Measurements from ENCODE around the gene PARP11.

PARP11 gene

DNA sequence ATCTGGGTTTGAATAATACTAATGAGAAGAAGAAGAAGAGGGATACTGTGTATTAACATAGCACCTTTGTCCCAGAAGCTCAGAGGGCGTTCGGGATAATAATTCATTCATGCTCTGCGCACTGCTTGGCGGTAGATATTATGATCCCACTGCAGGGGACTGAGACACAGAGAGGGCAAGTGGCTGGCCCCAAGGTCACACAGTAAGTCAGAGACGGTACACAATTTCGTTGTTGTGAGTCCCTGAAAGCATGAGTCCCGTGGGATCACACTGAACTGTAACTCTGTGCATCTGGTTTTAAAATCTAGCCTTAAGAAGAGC, 47.9 kb upstream of the PARP11 start:
- Histone ChIP-seq H3F3A (ENCODE audit: control insufficient read depth, insufficient read depth) (no peaks in the 10 kb centered on the region), H3K36me3 (ENCODE audit: control insufficient read depth, low read length) (no peaks in the 10 kb centered on the region), H3K27ac (ENCODE audit: low read depth, low read length) (no peak overlapping the region), H3K4me1 (ENCODE audit: control insufficient read depth, low read length) (no peaks in the 10 kb centered on the region), H4K20me1 (ENCODE audit: control insufficient read depth, insufficient read depth, low read depth, low read length) (no peaks in the 10 kb centered on the region), H3K9me3 (ENCODE audit: control insufficient read depth, insufficient read depth, low read length) (no peaks in the 10 kb centered on the region), H3K4me2 (ENCODE audit: low read length) (no peak overlapping the region), H3K79me2 (ENCODE audit: control insufficient read depth, low read length) (no peaks in the 10 kb centered on the region), H3K9me2 (replicated peaks; ENCODE audit: control insufficient read depth, low read length) (no peaks in the 10 kb centered on the region), H3K27me3 (ENCODE audit: control insufficient read depth, low read length) (peaks cover 16% of the 10 kb centered on the region), H3K4me3 (ENCODE audit: low read length) (no peak overlapping the region)
- no peak for TF ChIP-seq EZH2phosphoT487 (IDR thresholded peaks at IDR 0.05; ENCODE audit: borderline replicate concordance, low read length)
- no peak for TF ChIP-seq CTCF (IDR thresholded peaks at IDR 0.05; ENCODE audit: low read depth, low read length, poor library complexity, severe bottlenecking)

DNA sequence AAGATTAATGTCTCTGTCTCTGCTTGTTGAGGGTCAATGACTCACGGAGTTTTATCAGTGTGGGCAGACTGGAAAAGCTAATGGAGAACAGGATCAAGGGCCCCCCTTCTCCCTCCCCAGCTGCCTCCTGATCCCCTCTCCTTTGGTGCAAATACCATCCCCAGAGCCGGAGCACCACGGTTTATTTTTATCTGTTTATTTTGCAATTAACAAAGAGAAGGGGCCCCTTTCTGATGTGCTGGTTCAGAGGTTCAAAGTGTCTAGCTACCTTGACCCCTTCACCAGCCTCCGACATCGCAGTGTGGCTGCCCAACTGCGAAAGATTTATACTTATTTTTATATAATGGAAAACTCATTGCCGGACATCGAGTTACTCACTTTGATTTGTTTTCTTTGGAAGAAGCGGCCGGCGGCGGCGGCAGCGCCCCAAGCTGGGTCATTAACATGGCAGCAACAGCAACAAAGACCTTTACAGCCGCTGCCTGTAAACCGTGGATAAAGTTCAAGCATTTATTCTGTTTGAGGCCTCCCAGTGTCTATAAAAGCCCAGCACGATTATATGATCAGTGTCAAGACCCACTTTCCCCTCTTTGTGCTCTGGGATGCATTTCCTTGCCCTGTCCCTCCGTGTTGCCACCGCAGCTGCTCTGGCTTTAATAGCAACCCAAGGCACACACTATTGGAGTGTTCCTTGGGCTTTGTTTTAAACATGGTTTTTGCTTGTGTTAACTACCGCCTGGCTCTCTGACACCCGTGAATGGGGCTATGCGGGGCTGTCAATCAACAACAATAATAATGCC, 47.4 kb upstream of the PARP11 start:
- no peaks in the 10 kb centered on the region for H3K9me2 ChIP-seq (replicated peaks; ENCODE audit: control insufficient read depth, low read length)
- H3K4me3 ChIP-seq (ENCODE audit: low read length): no peak overlapping the region
- H3K4me1 ChIP-seq (ENCODE audit: control insufficient read depth, low read length): no peaks in the 10 kb centered on the region
- no peaks in the 10 kb centered on the region for H4K20me1 ChIP-seq (ENCODE audit: control insufficient read depth, insufficient read depth, low read depth, low read length)
- no peaks in the 10 kb centered on the region for H3K79me2 ChIP-seq (ENCODE audit: control insufficient read depth, low read length)
- no peak overlapping the region for H3K27ac ChIP-seq (ENCODE audit: low read depth, low read length)
- H3K4me2 ChIP-seq (ENCODE audit: low read length): no peak overlapping the region
- H3K9me3 ChIP-seq (ENCODE audit: control insufficient read depth, insufficient read depth, low read length): no peaks in the 10 kb centered on the region
- H3K36me3 ChIP-seq (ENCODE audit: control insufficient read depth, low read length): no peaks in the 10 kb centered on the region
- TF ChIP-seq CTCF (IDR thresholded peaks at IDR 0.05; ENCODE audit: low read depth, low read length, poor library complexity, severe bottlenecking): no peak
- no peak for TF ChIP-seq EZH2phosphoT487 (IDR thresholded peaks at IDR 0.05; ENCODE audit: borderline replicate concordance, low read length)
- H3K27me3 ChIP-seq (ENCODE audit: control insufficient read depth, low read length): peaks cover 14% of the 10 kb centered on the region
- H3F3A ChIP-seq (ENCODE audit: control insufficient read depth, insufficient read depth): no peaks in the 10 kb centered on the region

DNA sequence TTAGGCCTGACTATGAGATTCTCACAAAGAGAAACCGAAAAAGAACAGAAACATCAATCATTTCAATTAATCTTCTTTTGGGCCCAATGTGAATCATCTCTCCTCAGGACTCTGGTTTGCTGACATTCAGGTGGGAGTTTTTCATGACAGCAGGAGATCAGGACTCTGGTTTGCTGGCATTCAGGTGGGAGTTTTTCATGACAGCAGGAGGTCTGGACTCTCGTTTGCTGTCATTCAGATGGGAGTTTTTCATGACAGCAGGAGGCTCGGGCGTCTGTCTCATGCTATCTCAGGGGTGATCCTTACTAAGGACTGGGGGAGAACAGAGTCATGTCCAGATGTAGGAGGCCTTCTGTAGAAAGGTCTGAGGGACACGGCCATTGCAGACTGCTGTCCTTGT, 40.1 kb upstream of the PARP11 start:
- H3K27ac ChIP-seq (ENCODE audit: low read depth, low read length): no peak overlapping the region
- H3K4me3 ChIP-seq (ENCODE audit: low read length): no peak overlapping the region
- no peaks in the 10 kb centered on the region for H3K4me1 ChIP-seq (ENCODE audit: control insufficient read depth, low read length)
- no peak overlapping the region for H3K4me2 ChIP-seq (ENCODE audit: low read length)
- peaks cover 25% of the 10 kb centered on the region for H3K27me3 ChIP-seq (ENCODE audit: control insufficient read depth, low read length)
- no peaks in the 10 kb centered on the region for H3K79me2 ChIP-seq (ENCODE audit: control insufficient read depth, low read length)
- no peaks in the 10 kb centered on the region for H4K20me1 ChIP-seq (ENCODE audit: control insufficient read depth, insufficient read depth, low read depth, low read length)
- no peak for TF ChIP-seq CTCF (IDR thresholded peaks at IDR 0.05; ENCODE audit: low read depth, low read length, poor library complexity, severe bottlenecking)
- no peak for TF ChIP-seq EZH2phosphoT487 (IDR thresholded peaks at IDR 0.05; ENCODE audit: borderline replicate concordance, low read length)
- H3F3A ChIP-seq (ENCODE audit: control insufficient read depth, insufficient read depth): no peaks in the 10 kb centered on the region
- H3K9me3 ChIP-seq (ENCODE audit: control insufficient read depth, insufficient read depth, low read length): peaks cover 4% of the 10 kb centered on the region; the same call in 1 of the 2 replicates
- H3K9me2 ChIP-seq (replicated peaks; ENCODE audit: control insufficient read depth, low read length): no peaks in the 10 kb centered on the region
- H3K36me3 ChIP-seq (ENCODE audit: control insufficient read depth, low read length): no peaks in the 10 kb centered on the region
